ENCODE results near the gene EEFSEC.

DNA sequence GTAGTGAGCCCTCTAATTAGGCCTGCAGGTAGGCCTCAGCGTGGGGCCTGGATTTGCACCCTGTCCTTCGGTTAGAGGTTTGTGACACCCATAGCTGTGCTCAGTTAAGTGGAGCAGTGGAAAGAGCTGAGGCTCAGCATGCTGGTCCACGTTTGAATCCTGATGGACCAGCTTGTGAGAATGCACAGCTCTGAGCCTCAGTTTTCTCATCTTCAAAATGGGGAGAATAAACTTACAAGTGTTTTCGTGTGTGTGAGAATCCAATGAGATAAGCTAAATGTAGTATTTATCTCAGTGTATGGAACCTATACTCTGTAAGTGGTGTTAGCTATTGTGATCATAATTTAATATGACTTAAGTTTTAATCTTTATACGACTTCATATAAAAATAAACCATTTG is 22.5 kb downstream of the EEFSEC start:
- no peak for TF ChIP-seq CTCF (IDR thresholded peaks at IDR 0.05)
- TF ChIP-seq EZH2phosphoT487 (IDR thresholded peaks at IDR 0.05): no peak
- TF ChIP-seq EZH2 (IDR thresholded peaks at IDR 0.05): no peak
